ENCODE data around the gene CCDC86.

CCDC86 gene

GRCh38 chr11:60854140-60854846, 12.4 kb downstream of the CCDC86 start:
- Mint-ChIP-seq H3K27me3 (no peaks in the 10 kb centered on the region), H3K4me3 (no peak overlapping the region), H3K9me3 (no peaks in the 10 kb centered on the region), H3K4me1 (ENCODE audit: low read depth) (peaks cover 22% of the 10 kb centered on the region), H3K27ac (no peak overlapping the region), H3K36me3 (ENCODE audit: low read depth) (peaks cover 40% of the 10 kb centered on the region)
- no peak for DNase-seq

- Mint-ChIP-seq H3K27ac (no peak overlapping the region), H3K27me3 (no peaks in the 10 kb centered on the region), H3K36me3 (ENCODE audit: low read depth) (peaks cover 33% of the 10 kb centered on the region), H3K9me3 (no peaks in the 10 kb centered on the region), H3K4me1 (ENCODE audit: low read depth) (peaks cover 23% of the 10 kb centered on the region), H3K4me3 (no peak overlapping the region)
- no peak for DNase-seq
Measured at GRCh38 chr11:60854847-60855725, 13.2 kb downstream of the CCDC86 start.

GRCh38 chr11:60855726-60856633, 14.1 kb downstream of the CCDC86 start, which contains the start of gene PTGDR2:
TSS of gene PTGDR2 (minus strand) at chr11:60855950. CDS start at chr11:60853722, 2,228 bp downstream.
- no peaks in the 10 kb centered on the region for H3K27me3 Mint-ChIP-seq
- H3K4me3 Mint-ChIP-seq = no peak within 1 kb of the TSS
- H3K4me1 Mint-ChIP-seq (ENCODE audit: low read depth) = peaks cover 23% of the 10 kb centered on the region
- no peak within 1 kb of the TSS for H3K27ac Mint-ChIP-seq
- no peak for DNase-seq
- H3K9me3 Mint-ChIP-seq = no peaks in the 10 kb centered on the region
- H3K36me3 Mint-ChIP-seq (ENCODE audit: low read depth) = peaks cover 24% of the 10 kb centered on the region

- peaks cover 23% of the 10 kb centered on the region for H3K4me1 Mint-ChIP-seq (ENCODE audit: low read depth)
- DNase-seq = no peak
- H3K9me3 Mint-ChIP-seq = no peaks in the 10 kb centered on the region
- peak overlapping the region; percentile 15 for H3K27ac Mint-ChIP-seq
- H3K27me3 Mint-ChIP-seq = no peaks in the 10 kb centered on the region
- H3K36me3 Mint-ChIP-seq (ENCODE audit: low read depth) = peaks cover 10% of the 10 kb centered on the region
- H3K4me3 Mint-ChIP-seq = no peak overlapping the region
Measured at GRCh38 chr11:60857378-60858232, 15.7 kb downstream of the CCDC86 start.

GRCh38 chr11:60858236-60858635, 16.3 kb downstream of the CCDC86 start:
- Mint-ChIP-seq H3K36me3 (ENCODE audit: low read depth) (peaks cover 7% of the 10 kb centered on the region), H3K27me3 (no peaks in the 10 kb centered on the region), H3K9me3 (no peaks in the 10 kb centered on the region), H3K4me3 (no peak overlapping the region), H3K27ac (peak overlapping the region; percentile 11), H3K4me1 (ENCODE audit: low read depth) (peaks cover 23% of the 10 kb centered on the region)
- DNase-seq = no peak

GRCh38 chr11:60858731-60859464, 17.0 kb downstream of the CCDC86 start:
- Mint-ChIP-seq H3K4me3 (no peak overlapping the region), H3K36me3 (ENCODE audit: low read depth) (peaks cover under 1% of the 10 kb centered on the region), H3K27me3 (no peaks in the 10 kb centered on the region), H3K4me1 (ENCODE audit: low read depth) (peaks cover 23% of the 10 kb centered on the region), H3K27ac (peak overlapping the region; percentile 11), H3K9me3 (no peaks in the 10 kb centered on the region)
- no peak for DNase-seq

GRCh38 chr11:60859616-60860250, 17.8 kb downstream of the CCDC86 start:
- H3K27ac Mint-ChIP-seq = no peak overlapping the region
- H3K27me3 Mint-ChIP-seq = no peaks in the 10 kb centered on the region
- H3K36me3 Mint-ChIP-seq (ENCODE audit: low read depth) = no peaks in the 10 kb centered on the region
- H3K4me3 Mint-ChIP-seq = no peak overlapping the region
- no peak for DNase-seq
- H3K9me3 Mint-ChIP-seq = no peaks in the 10 kb centered on the region
- H3K4me1 Mint-ChIP-seq (ENCODE audit: low read depth) = peaks cover 23% of the 10 kb centered on the region

GRCh38 chr11:60860943-60861342, 19.0 kb downstream of the CCDC86 start:
- H3K27ac Mint-ChIP-seq = no peak overlapping the region
- no peaks in the 10 kb centered on the region for H3K36me3 Mint-ChIP-seq (ENCODE audit: low read depth)
- DNase-seq = peak; percentile 19
- peaks cover 22% of the 10 kb centered on the region for H3K4me1 Mint-ChIP-seq (ENCODE audit: low read depth)
- no peaks in the 10 kb centered on the region for H3K9me3 Mint-ChIP-seq
- H3K27me3 Mint-ChIP-seq = no peaks in the 10 kb centered on the region
- no peak overlapping the region for H3K4me3 Mint-ChIP-seq

GRCh38 chr11:60862171-60862570, 20.3 kb downstream of the CCDC86 start:
- no peaks in the 10 kb centered on the region for H3K36me3 Mint-ChIP-seq (ENCODE audit: low read depth)
- DNase-seq = peak; percentile 3
- H3K9me3 Mint-ChIP-seq = no peaks in the 10 kb centered on the region
- no peaks in the 10 kb centered on the region for H3K27me3 Mint-ChIP-seq
- H3K4me3 Mint-ChIP-seq = no peak overlapping the region
- H3K27ac Mint-ChIP-seq = no peak overlapping the region
- peaks cover 22% of the 10 kb centered on the region for H3K4me1 Mint-ChIP-seq (ENCODE audit: low read depth)

- no peak overlapping the region for H3K4me3 Mint-ChIP-seq
- no peaks in the 10 kb centered on the region for H3K36me3 Mint-ChIP-seq (ENCODE audit: low read depth)
- no peak overlapping the region for H3K27ac Mint-ChIP-seq
- H3K27me3 Mint-ChIP-seq = no peaks in the 10 kb centered on the region
- DNase-seq = peak; percentile 15
- peaks cover 5% of the 10 kb centered on the region for H3K4me1 Mint-ChIP-seq (ENCODE audit: low read depth)
- no peaks in the 10 kb centered on the region for H3K9me3 Mint-ChIP-seq
Measured at GRCh38 chr11:60863550-60864521, 21.9 kb downstream of the CCDC86 start.

- no peak overlapping the region for H3K4me3 Mint-ChIP-seq
- DNase-seq = peak; percentile 15
- no peak overlapping the region for H3K27ac Mint-ChIP-seq
- H3K36me3 Mint-ChIP-seq (ENCODE audit: low read depth) = no peaks in the 10 kb centered on the region
- H3K9me3 Mint-ChIP-seq = no peaks in the 10 kb centered on the region
- H3K27me3 Mint-ChIP-seq = peaks cover 3% of the 10 kb centered on the region
- no peaks in the 10 kb centered on the region for H3K4me1 Mint-ChIP-seq (ENCODE audit: low read depth)
Measured at GRCh38 chr11:60864856-60865513, 23.1 kb downstream of the CCDC86 start.

Measured in activated T-cell treated with anti-CD3 and anti-CD28 coated beads, Interleukin-2, amount 50 U/mL, for 24 hours (primary cell).